HepG2 (cell line): ENCODE measurements around the gene LRRC25. TPM values are rescaled to one million over a fixed set of nuclear protein-coding genes. Genes with fewer than 3 reads are reported as not detected.

ENCODE experiments used
- ATAC-seq: fragments of 200-7000 bp; cut with Tn5 transposase; 3 replicates; pipeline ENCODE4 v1.9.1; 2020; ENCODE audit warnings: mild to moderate bottlenecking, moderate library complexity
- BruUV-seq: library from RNA; stranded (reverse); fragments of 400-500 nt; replicated peaks from 2 replicates; lab custom pipeline; 2021; lab: Mats Ljungman, UMichigan
- CTCF ChIA-PET: fragments of 300-600 bp; formaldehyde crosslinking; extraction: SDS; loops from one replicate; lab custom pipeline; 2021; ENCODE audit warnings: low total read pairs, inconsistent platforms, low intra/inter-chr PET ratio; lab: Yijun Ruan, JAX
- POLR2A ChIA-PET: fragments of 350-600 bp; sonication (Branson Sonifier 250); formaldehyde crosslinking; loops from one replicate; lab custom pipeline; 2020; ENCODE audit warnings: antibody characterized with exemption, inconsistent platforms; lab: Yijun Ruan, JAX
- DNase-seq: peaks from one replicate; pipeline ENCODE4 v3.0.0-alpha.2; 2015; ENCODE audit warnings: low spot score
- FAIRE-seq: peaks from 3 replicates; lab custom pipeline; 2011; peaks lifted over from hg19 to GRCh38; lab: Jason Lieb, UNC
- H2AFZ ChIP-seq: one replicate; pipeline ENCODE4 v1.6.1; 2011; ENCODE audit warnings: low read length, inconsistent platforms
- H3K27ac ChIP-seq: fragments of 300-600 bp; 3 replicates; pipeline ENCODE4 v1.8.0; 2011; ENCODE audit warnings: mixed run types, mild to moderate bottlenecking, mixed read lengths, low read length, inconsistent platforms; ENCODE audit not compliant: insufficient read depth; ENCODE audit errors: extremely low read length
- H3K27me3 ChIP-seq, 2 experiments: fragments of 200-600 bp in 1 of 2; 2 replicates in 1 of 2; 3 replicates in 1 of 2; pipeline versions ENCODE4 v1.6.0 to v1.8.0; 2011; ENCODE audit warnings: low read length in 2 of 2, mild to moderate bottlenecking in 2 of 2, moderate library complexity in 2 of 2, inconsistent platforms in 1 of 2; ENCODE audit not compliant: insufficient read depth in 2 of 2, control insufficient read depth in 1 of 2
- H3K36me3 ChIP-seq, 2 experiments: fragments of 200-600 bp in 1 of 2; replicated peaks in 1 of 2; 2 replicates in 1 of 2; 3 replicates in 1 of 2; pipeline versions ENCODE4 v1.5.1 to v1.8.0; 2011; ENCODE audit warnings: low read length in 2 of 2, inconsistent platforms in 1 of 2; ENCODE audit not compliant: insufficient read depth in 2 of 2, control insufficient read depth in 1 of 2
- H3K4me1 ChIP-seq: 2 replicates; pipeline ENCODE4 v1.5.1; 2012; ENCODE audit warnings: low read length, inconsistent platforms; ENCODE audit not compliant: insufficient read depth
- H3K4me2 ChIP-seq: 2 replicates; pipeline ENCODE4 v1.6.0; 2011; ENCODE audit warnings: low read depth, low read length, inconsistent platforms
- H3K4me3 ChIP-seq, 3 experiments: fragments of 200-600 bp in 1 of 3; sonication (generic), shearing (Covaris generic) in 1 of 3; replicated peaks in 1 of 3; 2 replicates each; pipeline ENCODE4 v1.5.1; 2011 to 2016; ENCODE audit warnings: low read length in 3 of 3, inconsistent platforms in 2 of 3, low read depth in 2 of 3, mild to moderate bottlenecking in 2 of 3, control low read depth in 1 of 3, mixed read lengths in 1 of 3; ENCODE audit not compliant: insufficient read depth in 1 of 3
- H3K79me2 ChIP-seq: one replicate; pipeline ENCODE4 v1.6.1; 2011; ENCODE audit warnings: low read length, inconsistent platforms; ENCODE audit not compliant: insufficient read depth
- H3K9ac ChIP-seq: 2 replicates; pipeline ENCODE4 v1.6.0; 2011; ENCODE audit warnings: mild to moderate bottlenecking, low read depth, low read length, inconsistent platforms; ENCODE audit not compliant: insufficient read depth
- H3K9me3 ChIP-seq: 2 replicates; pipeline ENCODE4 v1.5.1; 2012; ENCODE audit warnings: mild to moderate bottlenecking, low read length
- H4K20me1 ChIP-seq: 2 replicates; pipeline ENCODE4 v1.6.0; 2011; ENCODE audit warnings: inconsistent platforms, mild to moderate bottlenecking, low read length, moderate library complexity; ENCODE audit not compliant: insufficient read depth
- MED1 ChIP-seq: sonication (generic); formaldehyde crosslinking; IDR thresholded peaks from 2 replicates; pipeline ENCODE4 v1.4.0; 2020; ENCODE audit warnings: missing genetic modification reagents
- RXRB ChIP-seq: IDR thresholded peaks from 2 replicates; pipeline ENCODE4 v1.6.1; 2016; ENCODE audit warnings: borderline replicate concordance, missing genetic modification reagents, missing compliant biosample characterization
- SMARCE1 ChIP-seq: fragments of 450-650 bp; IDR thresholded peaks from 2 replicates; pipeline ENCODE4 v1.6.1; 2017; ENCODE audit warnings: borderline replicate concordance
- ZFP82 ChIP-seq: sonication (generic); formaldehyde crosslinking; IDR thresholded peaks from 2 replicates; pipeline ENCODE4 v1.5.1; 2020; ENCODE audit warnings: mild to moderate bottlenecking, missing genetic modification reagents, borderline replicate concordance
- ZNF264 ChIP-seq: sonication (generic); formaldehyde crosslinking; IDR thresholded peaks from 2 replicates; pipeline ENCODE4 v1.4.0; 2020; ENCODE audit warnings: missing genetic modification reagents
- ZNF614 ChIP-seq: IDR thresholded peaks from 2 replicates; pipeline ENCODE4 v1.6.1; 2018; ENCODE audit warnings: missing biosample characterization, missing genetic modification reagents, inconsistent platforms, borderline replicate concordance
- WGBS: methylation state at CpG from one replicate; pipeline ENCODE4 v1.1.6; 2017; ENCODE audit warnings: low lambda C conversion rate; 5-methylcytosine and 5-hydroxymethylcytosine counted together
- in situ Hi-C: cut with HindIII; loops from 2 replicates; pipeline ENCODE4 v1.10.0; 2017; ENCODE audit warnings: low pct_unique_long_range_greater_than_20kb; ENCODE audit not compliant: extremely low pct_ligation_motif_present
- intact Hi-C: fragments of 100-400 bp; cut with micrococcal nuclease; formaldehyde crosslinking; loops from one replicate; pipeline ENCODE4 v1.10.0; 2022; ENCODE audit not compliant: unreplicated experiment
- polyA plus RNA-seq, 8 experiments: library from polyadenylated mRNA; depleted of rRNA in 3 of 8; stranded (reverse) in 7 of 8; unstranded in 1 of 8; fragments of >200 nt; fragmentation: Illumina TruSeq in 4 of 8; extraction: Trizol in 4 of 8; gene quantifications; 2 replicates each; pipeline versions ENCODE4 v1.2.1 to v1.2.3, GENCODE V29; 2011 to 2016; ENCODE audit warnings: low read depth in 4 of 8, missing spikeins in 1 of 8, mixed read lengths in 1 of 8; ENCODE audit not compliant: insufficient read depth in 1 of 8
- total RNA-seq, 5 experiments: library from RNA; depleted of rRNA; stranded (reverse); fragments of >200 nt; fragmentation: Illumina TruSeq; extraction: Trizol; gene quantifications; 2 replicates each; pipeline ENCODE4 v1.2.3, GENCODE V29; 2016; ENCODE audit warnings: low read depth in 1 of 5
- TF ChIP-seq, protein P1 (sequence below), 2 experiments: sonication (generic) in 1 of 2; formaldehyde crosslinking in 1 of 2; IDR thresholded peaks; 2 replicates each; pipeline versions ENCODE4 v1.4.0 to v1.6.1; 2018 to 2020; ENCODE audit warnings: missing genetic modification reagents in 2 of 2, borderline replicate concordance in 1 of 2, low read depth in 1 of 2, mild to moderate bottlenecking in 1 of 2, missing biosample characterization in 1 of 2
- TF ChIP-seq, protein P2 (sequence below): sonication (generic); formaldehyde crosslinking; IDR thresholded peaks from 2 replicates; pipeline ENCODE4 v1.4.0; 2020; ENCODE audit warnings: missing genetic modification reagents
- TF ChIP-seq, protein P3 (sequence below): sonication (generic); formaldehyde crosslinking; IDR thresholded peaks from 2 replicates; pipeline ENCODE4 v1.4.0; 2020; ENCODE audit warnings: missing genetic modification reagents, borderline replicate concordance
- TF ChIP-seq, protein P4 (sequence below): sonication (generic); formaldehyde crosslinking; IDR thresholded peaks from 2 replicates; pipeline ENCODE4 v1.8.1; 2023; ENCODE audit warnings: mild to moderate bottlenecking, missing genetic modification reagents

The LRRC25 gene
- total and polyA plus RNA-seq, 2 of the 13 experiments (the other 11 are each of a cell fraction or from before 2014, with no cell fraction given): 0.13 to 0.53 TPM

DNA sequence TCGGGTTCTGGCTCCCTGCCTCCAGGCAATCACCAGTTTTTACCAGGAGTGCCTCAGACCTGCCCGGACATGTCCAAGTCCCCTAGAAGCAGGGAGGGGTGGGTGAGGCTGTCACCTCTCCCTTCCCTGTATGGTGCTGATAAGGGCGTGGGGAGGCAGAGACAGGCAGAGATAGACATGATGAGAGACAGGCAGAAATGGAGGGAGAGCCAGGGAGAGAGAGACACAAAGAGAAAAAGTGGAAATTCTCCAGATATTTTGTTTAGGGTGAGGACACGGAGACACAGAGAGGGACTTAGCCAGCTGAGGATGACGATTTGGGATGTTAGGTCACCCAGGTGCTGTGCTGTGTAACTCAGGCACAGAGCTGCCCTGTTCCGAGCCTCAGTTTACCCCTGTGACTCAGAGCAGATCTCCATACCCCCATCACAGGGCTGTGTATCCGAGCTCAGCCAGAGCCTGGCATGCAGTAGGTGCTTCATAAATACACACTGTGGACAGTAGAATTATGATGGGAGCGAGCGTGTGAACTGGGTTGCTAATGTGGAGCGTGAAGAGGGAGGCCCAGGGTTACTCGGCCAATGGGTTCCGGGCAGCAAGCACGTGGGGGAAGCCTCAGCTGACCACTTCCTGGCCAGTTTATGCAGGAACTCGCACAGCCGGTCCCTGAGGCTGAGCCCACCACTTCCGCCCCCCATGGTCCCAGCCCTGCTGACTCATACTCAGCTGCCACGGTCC is 23.4 kb downstream of the LRRC25 start:
- no TSS peak for BruUV-seq
- peak overlapping the region; percentile 76 for H3K9ac ChIP-seq
- intact Hi-C loops (no loop called here), in situ Hi-C loops (no loop called here)
- H3K4me2 ChIP-seq: peak overlapping the region; percentile 61
- H4K20me1 ChIP-seq: no peaks in the 10 kb centered on the region
- ATAC-seq (peak; percentile 89), FAIRE-seq (no peak), DNase-seq (peak; percentile 95)
- POLR2A ChIA-PET: interaction anchor here (0.5 to 17.4 kb wide), 3 partner anchors 10 to 94 kb away, joined by 3 to 514 read pairs (median 56); partner anchors contain the start of gene GDF15
- no peaks in the 10 kb centered on the region for H3K9me3 ChIP-seq
- H2AFZ ChIP-seq: no peak overlapping the region
- peaks cover 91% of the 10 kb centered on the region for H3K4me1 ChIP-seq
- H3K27me3 ChIP-seq: no peaks in the 10 kb centered on the region
- peak overlapping the region; percentile 94 for H3K27ac ChIP-seq
- CTCF ChIA-PET: interaction anchor here (1.1 kb wide), 1 partner anchor 12 kb away, joined by 4 read pairs; the partner anchor contains the start of gene GDF15
- peaks cover 2% of the 10 kb centered on the region for H3K79me2 ChIP-seq
- 0 out of 5 replicates have a peak, but pooled peaks cover 0 to 2% of the 10 kb centered on the region in 2 experiments for H3K36me3 ChIP-seq
- H3K4me3 ChIP-seq: no peak overlapping the region
- WGBS: 18% methylated on average over 10 of the region's 17 CpGs
- TF ChIP-seq, protein P1, sequence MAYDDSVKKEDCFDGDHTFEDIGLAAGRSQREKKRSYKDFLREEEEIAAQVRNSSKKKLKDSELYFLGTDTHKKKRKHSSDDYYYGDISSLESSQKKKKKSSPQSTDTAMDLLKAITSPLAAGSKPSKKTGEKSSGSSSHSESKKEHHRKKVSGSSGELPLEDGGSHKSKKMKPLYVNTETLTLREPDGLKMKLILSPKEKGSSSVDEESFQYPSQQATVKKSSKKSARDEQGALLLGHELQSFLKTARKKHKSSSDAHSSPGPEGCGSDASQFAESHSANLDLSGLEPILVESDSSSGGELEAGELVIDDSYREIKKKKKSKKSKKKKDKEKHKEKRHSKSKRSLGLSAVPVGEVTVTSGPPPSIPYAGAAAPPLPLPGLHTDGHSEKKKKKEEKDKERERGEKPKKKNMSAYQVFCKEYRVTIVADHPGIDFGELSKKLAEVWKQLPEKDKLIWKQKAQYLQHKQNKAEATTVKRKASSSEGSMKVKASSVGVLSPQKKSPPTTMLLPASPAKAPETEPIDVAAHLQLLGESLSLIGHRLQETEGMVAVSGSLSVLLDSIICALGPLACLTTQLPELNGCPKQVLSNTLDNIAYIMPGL (CRISPR knock-in tag; IDR thresholded peaks at IDR 0.05; ENCODE audit: borderline replicate concordance in 1 of 2, low read depth in 1 of 2): peak; percentile 25 to 71; a peak in 2 of 4 replicates
- TF ChIP-seq, protein P2, sequence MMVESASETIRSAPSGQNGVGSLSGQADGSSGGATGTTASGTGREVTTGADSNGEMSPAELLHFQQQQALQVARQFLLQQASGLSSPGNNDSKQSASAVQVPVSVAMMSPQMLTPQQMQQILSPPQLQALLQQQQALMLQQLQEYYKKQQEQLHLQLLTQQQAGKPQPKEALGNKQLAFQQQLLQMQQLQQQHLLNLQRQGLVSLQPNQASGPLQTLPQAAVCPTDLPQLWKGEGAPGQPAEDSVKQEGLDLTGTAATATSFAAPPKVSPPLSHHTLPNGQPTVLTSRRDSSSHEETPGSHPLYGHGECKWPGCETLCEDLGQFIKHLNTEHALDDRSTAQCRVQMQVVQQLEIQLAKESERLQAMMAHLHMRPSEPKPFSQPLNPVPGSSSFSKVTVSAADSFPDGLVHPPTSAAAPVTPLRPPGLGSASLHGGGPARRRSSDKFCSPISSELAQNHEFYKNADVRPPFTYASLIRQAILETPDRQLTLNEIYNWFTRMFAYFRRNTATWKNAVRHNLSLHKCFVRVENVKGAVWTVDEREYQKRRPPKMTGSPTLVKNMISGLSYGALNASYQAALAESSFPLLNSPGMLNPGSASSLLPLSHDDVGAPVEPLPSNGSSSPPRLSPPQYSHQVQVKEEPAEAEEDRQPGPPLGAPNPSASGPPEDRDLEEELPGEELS (CRISPR knock-in tag): peak; percentile 90
- peak; percentile 74 for TF ChIP-seq ZNF614 (CRISPR knock-in tag)
- TF ChIP-seq RXRB (CRISPR knock-in tag): peak; percentile 87
- TF ChIP-seq SMARCE1: no peak
- TF ChIP-seq, protein P3, sequence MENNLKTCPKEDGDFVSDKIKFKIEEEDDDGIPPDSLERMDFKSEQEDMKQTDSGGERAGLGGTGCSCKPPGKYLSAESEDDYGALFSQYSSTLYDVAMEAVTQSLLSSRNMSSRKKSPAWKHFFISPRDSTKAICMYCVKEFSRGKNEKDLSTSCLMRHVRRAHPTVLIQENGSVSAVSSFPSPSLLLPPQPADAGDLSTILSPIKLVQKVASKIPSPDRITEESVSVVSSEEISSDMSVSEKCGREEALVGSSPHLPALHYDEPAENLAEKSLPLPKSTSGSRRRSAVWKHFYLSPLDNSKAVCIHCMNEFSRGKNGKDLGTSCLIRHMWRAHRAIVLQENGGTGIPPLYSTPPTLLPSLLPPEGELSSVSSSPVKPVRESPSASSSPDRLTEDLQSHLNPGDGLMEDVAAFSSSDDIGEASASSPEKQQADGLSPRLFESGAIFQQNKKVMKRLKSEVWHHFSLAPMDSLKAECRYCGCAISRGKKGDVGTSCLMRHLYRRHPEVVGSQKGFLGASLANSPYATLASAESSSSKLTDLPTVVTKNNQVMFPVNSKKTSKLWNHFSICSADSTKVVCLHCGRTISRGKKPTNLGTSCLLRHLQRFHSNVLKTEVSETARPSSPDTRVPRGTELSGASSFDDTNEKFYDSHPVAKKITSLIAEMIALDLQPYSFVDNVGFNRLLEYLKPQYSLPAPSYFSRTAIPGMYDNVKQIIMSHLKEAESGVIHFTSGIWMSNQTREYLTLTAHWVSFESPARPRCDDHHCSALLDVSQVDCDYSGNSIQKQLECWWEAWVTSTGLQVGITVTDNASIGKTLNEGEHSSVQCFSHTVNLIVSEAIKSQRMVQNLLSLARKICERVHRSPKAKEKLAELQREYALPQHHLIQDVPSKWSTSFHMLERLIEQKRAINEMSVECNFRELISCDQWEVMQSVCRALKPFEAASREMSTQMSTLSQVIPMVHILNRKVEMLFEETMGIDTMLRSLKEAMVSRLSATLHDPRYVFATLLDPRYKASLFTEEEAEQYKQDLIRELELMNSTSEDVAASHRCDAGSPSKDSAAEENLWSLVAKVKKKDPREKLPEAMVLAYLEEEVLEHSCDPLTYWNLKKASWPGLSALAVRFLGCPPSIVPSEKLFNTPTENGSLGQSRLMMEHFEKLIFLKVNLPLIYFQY (CRISPR knock-in tag): peak; percentile 78; the same call in 1 of the 2 replicates
- peak; percentile 86; the same call in 1 of the 2 replicates for TF ChIP-seq ZFP82 (CRISPR knock-in tag)
- TF ChIP-seq, protein P4, sequence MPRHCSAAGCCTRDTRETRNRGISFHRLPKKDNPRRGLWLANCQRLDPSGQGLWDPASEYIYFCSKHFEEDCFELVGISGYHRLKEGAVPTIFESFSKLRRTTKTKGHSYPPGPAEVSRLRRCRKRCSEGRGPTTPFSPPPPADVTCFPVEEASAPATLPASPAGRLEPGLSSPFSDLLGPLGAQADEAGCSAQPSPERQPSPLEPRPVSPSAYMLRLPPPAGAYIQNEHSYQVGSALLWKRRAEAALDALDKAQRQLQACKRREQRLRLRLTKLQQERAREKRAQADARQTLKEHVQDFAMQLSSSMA (CRISPR knock-in tag): no peak
- 0 out of 2 replicates have a peak, but pooled peaks have one; percentile 39 for TF ChIP-seq ZNF264
- TF ChIP-seq MED1 (CRISPR knock-in tag): peak; percentile 99
